Activated CD4-positive, alpha-beta T cell treated with anti-CD3 and anti-CD28 coated beads for 4 hours (primary cell): ENCODE data around the gene INPPL1.
"Not testable (repeated sequence)": the region's sequence is repeated elsewhere in the genome, so short reads cannot be mapped to it uniquely, and the experiment has no call there.

Source experiments
- DNase-seq, 2 donors: peaks; one replicate each; pipeline ENCODE4 v3.0.0-alpha.2; 2020

The INPPL1 gene

GRCh38 chr11:72247584-72247983 is 23.0 kb downstream of the INPPL1 start:
- no peak for DNase-seq

- no peak for DNase-seq
These were observed 25.4 kb downstream of the INPPL1 start for GRCh38 chr11:72249961-72250360.

DNA sequence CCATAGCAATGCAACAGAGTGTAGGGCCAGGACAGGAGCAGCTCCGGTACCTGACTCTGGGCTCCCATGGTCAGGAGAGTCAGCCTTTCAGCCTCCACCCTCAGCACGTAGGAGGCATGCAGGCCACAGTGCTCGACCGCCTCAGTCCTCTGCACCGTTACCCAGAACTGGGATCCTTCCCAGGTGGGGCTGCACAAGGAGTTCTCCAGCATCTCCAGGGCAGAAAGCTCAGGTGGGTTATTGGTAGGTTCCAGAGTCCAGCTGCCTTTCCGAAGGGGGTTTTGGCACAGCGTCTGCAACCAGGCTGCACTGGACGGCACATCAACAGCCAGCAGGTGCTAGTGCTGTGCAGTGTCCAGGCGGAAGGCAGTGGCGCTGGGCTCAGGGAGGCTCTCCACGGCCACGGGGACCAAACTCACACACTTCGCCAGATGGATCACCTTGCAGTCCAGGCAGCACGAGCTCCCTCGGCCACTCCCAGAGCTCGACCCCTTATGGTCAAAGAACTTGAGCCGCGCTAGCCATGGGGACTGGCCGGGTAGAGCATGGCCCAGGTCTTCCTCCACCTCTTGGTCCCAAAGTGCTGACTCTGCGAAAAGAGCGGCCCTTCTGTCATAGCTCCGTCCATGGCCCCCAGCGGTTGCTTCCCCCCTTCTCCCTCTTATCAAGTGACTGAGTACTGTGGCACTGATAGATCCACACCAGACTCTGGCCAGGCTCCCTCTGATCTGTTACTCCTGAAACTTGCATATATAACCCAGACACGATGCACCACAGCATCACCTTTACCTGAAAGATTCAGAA is 26.3 kb downstream of the INPPL1 start:
- DNase-seq, result no peak

GRCh38 chr11:72251614-72252013 is 27.0 kb downstream of the INPPL1 start:
- no peak for DNase-seq

GRCh38 chr11:72253392-72253791 is 28.8 kb downstream of the INPPL1 start:
- DNase-seq, result no peak

DNA sequence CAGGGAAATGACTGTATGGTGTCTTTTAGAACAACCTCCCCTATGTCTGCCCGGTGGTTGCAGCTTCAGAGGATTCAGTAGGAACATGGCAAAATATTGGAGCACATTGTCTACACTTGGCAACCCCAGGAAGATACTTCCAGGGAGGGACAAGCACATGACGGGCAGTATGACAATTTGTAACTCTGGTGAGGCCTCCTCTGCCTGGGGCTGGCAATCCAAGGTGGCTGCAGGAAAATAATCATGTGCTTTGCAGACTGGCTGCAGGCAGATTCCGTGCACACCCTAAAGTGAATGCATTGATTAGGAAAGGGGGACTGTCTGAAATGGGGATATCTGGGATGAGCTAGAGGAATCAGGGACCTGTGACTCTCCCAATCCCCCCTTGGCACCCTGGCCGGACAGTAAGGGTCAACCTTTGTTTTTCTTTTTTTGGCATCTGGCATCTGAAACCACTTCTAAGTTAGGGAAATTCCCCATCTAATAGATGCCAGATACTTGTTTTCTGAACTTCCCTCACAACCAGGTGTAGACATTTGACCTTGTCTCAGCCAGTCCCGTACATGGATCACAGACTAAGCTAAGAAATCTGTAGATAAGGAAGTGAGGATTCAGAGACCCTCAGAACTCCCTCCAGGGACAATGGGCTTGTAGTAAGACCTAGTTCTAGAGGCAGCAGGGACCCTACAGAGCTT is 29.9 kb downstream of the INPPL1 start:
- DNase-seq, result no peak

- DNase-seq, result no peak
These were observed 33.0 kb downstream of the INPPL1 start for GRCh38 chr11:72257570-72257969.

- DNase-seq, result no peak
These were observed 34.9 kb downstream of the INPPL1 start for GRCh38 chr11:72259490-72259889.

GRCh38 chr11:72260574-72260973 is 36.0 kb downstream of the INPPL1 start:
- DNase-seq, result no peak

- no peak for DNase-seq
These were observed 38.8 kb downstream of the INPPL1 start for GRCh38 chr11:72263361-72263760.

GRCh38 chr11:72265951-72266350 is 41.4 kb downstream of the INPPL1 start:
- DNase-seq, result no peak

DNA sequence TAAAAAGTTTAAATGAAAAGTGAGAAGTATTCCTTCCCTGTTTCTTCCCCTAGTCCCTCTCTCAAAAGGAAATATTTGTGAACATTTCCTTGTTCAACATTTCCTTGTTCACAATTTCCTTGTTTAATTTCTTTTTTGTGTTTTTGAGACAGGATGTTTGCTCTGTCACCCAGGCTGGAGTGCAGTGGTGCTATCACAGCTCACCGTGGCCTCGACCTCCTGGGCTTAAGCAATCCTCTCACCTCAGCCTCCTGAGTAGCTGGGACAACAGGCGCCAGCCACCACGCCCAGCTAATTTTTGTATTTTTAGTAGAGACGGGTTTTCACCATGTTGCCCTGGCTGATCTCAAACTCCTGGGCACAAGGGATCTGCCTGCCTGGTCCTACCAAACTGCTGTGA is 42.4 kb downstream of the INPPL1 start:
- not testable (repeated sequence) for DNase-seq

DNA sequence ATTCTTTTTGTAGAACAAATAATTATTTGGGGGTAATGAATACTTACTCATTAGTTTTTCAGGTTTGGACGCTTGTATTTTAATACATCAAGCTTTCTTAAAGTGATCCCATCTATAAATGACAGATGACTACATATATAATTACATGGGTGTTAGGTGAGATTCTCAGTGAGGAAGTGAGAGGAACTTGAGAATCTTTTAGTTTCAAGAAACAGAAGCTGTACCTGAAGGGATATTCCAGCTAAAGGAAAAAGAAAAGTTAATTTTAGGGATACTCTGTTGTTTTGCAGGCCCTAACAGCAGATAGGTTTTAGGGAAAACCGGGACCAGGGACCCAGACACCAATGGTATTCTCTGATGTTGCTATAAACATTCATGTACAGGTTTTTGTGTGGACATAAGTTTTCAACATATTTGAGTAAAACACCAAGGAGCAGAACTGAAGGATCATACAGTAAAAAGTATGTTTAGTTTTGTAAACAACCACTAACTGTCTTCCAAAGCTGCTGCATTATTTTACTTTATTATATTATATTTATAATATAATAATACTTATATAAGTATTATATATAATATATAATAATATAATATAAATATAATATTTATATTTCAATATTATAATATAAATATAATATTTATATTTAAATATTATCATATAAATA is 43.5 kb downstream of the INPPL1 start:
- DNase-seq, result no peak

- no peak for DNase-seq
These were observed 47.4 kb downstream of the INPPL1 start for GRCh38 chr11:72271980-72272379.

GRCh38 chr11:72274435-72274834 is 49.9 kb downstream of the INPPL1 start:
- DNase-seq, result no peak

GRCh38 chr11:72278905-72279304 is 54.3 kb downstream of the INPPL1 start:
- no peak for DNase-seq

GRCh38 chr11:72280037-72280436 is 55.5 kb downstream of the INPPL1 start:
- no peak for DNase-seq

DNA sequence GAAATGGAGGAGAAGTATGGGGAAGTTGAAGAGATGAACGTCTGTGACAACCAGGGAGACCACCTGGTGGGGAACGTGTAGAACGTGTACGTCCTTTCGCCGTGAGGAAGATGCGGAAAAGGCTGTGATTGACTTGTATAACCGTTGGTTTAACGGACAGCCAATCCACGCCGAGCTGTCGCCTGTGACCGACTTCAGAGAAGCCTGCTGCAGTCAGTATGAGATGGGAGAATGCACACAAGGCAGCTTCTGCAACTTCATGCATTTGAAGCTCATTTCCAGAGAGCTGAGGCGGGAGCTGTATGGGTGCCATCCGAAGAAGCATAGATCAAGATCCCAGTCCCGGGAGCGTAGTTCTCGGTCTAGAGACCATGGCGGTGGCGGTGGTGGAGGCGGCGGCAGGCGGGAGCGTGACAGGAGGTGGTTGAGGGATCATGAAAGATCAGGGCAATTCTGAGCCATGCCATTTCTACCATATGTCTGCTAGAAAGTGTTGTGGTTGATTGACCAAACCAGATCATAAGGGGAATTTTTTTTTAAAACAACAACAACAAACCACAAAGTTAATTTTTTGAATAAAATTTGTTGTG is 56.3 kb downstream of the INPPL1 start:
- DNase-seq, result no peak

GRCh38 chr11:72283947-72284346 is 59.4 kb downstream of the INPPL1 start:
- DNase-seq, result no peak

DNA sequence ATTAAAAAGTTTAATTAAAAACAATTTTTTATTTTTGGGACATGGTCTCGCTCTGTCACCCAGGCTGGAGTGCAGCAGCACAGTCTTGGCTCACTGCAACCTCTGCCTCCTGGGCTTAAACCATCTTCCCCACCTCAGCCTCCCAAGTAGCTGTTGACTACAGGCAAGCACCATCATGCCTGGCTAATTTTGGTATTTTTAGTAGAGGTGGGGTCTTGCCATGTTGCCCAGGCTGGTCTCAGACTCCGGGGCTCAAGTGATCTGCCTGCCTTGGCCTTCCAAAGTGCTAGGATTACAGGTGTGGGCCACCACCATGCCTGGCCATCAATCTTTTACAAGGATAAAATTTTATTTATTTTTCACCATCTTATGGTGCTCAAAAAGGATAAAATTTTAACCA is 62.7 kb downstream of the INPPL1 start:
- no peak for DNase-seq
